Parathyroid adenoma (tissue), 2 donors: Measurements from ENCODE around the gene CAMKMT.

ENCODE experiments used
- H2AFZ ChIP-seq: fragments of 300-600 bp; sonication (generic); one replicate; pipeline ENCODE4 v1.7.0; 2017; ENCODE audit warnings: antibody characterized with exemption, mild to moderate bottlenecking
- H3K27ac ChIP-seq: fragments of 300-600 bp; sonication (generic); one replicate; pipeline ENCODE4 v1.7.0; 2017
- H3K27me3 ChIP-seq: fragments of 300-600 bp; sonication (generic); one replicate; pipeline ENCODE4 v1.7.0; 2017; ENCODE audit warnings: low read length; ENCODE audit not compliant: control insufficient read depth, insufficient read depth
- H3K36me3 ChIP-seq: fragments of 300-600 bp; sonication (generic); one replicate; pipeline ENCODE4 v1.7.0; 2017; ENCODE audit warnings: low read length; ENCODE audit not compliant: control insufficient read depth, insufficient read depth
- H3K4me1 ChIP-seq: fragments of 300-600 bp; sonication (generic); one replicate; pipeline ENCODE4 v1.7.0; 2017; ENCODE audit warnings: control low read depth
- H3K4me2 ChIP-seq: fragments of 300-600 bp; sonication (generic); one replicate; pipeline ENCODE4 v1.7.0; 2017; ENCODE audit warnings: low read length
- H3K4me3 ChIP-seq: fragments of 300-600 bp; sonication (generic); one replicate; pipeline ENCODE4 v1.7.0; 2017; ENCODE audit warnings: low read depth, low read length
- H3K79me2 ChIP-seq: fragments of 300-600 bp; sonication (generic); one replicate; pipeline ENCODE4 v1.7.0; 2017; ENCODE audit warnings: control low read depth
- H3K9ac ChIP-seq: fragments of 300-600 bp; sonication (generic); one replicate; pipeline ENCODE4 v1.7.0; 2017; ENCODE audit warnings: mild to moderate bottlenecking
- H3K9me3 ChIP-seq: fragments of 300-600 bp; sonication (generic); one replicate; pipeline ENCODE4 v1.7.0; 2017; ENCODE audit warnings: low read length; ENCODE audit not compliant: control insufficient read depth
- TF ChIP-seq, protein P1 (sequence below): fragments of 300-600 bp; sonication (generic); IDR thresholded peaks from one replicate; pipeline ENCODE4 v1.7.0; 2017; ENCODE audit warnings: antibody characterized with exemption, mild to moderate bottlenecking
- donor health status: primary hyperparathyroidism.

CAMKMT gene

DNA sequence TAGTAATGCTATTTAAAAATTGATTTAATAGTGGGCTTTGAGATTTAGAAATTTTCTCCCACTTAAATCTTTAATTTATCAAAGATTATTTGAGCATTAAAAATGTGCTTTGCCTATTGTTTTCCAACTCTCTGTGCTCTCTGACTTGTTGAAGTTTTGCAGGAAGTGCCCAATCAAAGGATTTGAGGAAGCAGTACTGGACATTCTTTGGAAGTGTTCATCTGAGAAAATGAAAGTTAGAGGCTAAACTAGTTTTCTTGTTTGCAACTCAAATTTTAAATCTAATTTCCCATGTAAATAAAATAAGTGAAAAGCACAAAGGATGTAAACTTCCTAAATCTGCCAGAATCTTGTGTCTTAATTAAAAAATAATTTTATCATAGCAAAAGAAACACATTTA lies 89.1 kb downstream of the CAMKMT start:
- Histone ChIP-seq H3K79me2 (no peaks in the 10 kb centered on the region), H3K27ac (no peak overlapping the region), H3K4me3 (no peak overlapping the region), H2AFZ (no peak overlapping the region), H3K27me3 (no peaks in the 10 kb centered on the region), H3K4me2 (no peak overlapping the region), H3K9me3 (no peaks in the 10 kb centered on the region), H3K9ac (no peak overlapping the region), H3K4me1 (no peaks in the 10 kb centered on the region), H3K36me3 (no peaks in the 10 kb centered on the region)
- TF ChIP-seq, protein P1, sequence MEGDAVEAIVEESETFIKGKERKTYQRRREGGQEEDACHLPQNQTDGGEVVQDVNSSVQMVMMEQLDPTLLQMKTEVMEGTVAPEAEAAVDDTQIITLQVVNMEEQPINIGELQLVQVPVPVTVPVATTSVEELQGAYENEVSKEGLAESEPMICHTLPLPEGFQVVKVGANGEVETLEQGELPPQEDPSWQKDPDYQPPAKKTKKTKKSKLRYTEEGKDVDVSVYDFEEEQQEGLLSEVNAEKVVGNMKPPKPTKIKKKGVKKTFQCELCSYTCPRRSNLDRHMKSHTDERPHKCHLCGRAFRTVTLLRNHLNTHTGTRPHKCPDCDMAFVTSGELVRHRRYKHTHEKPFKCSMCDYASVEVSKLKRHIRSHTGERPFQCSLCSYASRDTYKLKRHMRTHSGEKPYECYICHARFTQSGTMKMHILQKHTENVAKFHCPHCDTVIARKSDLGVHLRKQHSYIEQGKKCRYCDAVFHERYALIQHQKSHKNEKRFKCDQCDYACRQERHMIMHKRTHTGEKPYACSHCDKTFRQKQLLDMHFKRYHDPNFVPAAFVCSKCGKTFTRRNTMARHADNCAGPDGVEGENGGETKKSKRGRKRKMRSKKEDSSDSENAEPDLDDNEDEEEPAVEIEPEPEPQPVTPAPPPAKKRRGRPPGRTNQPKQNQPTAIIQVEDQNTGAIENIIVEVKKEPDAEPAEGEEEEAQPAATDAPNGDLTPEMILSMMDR, result no peak

DNA sequence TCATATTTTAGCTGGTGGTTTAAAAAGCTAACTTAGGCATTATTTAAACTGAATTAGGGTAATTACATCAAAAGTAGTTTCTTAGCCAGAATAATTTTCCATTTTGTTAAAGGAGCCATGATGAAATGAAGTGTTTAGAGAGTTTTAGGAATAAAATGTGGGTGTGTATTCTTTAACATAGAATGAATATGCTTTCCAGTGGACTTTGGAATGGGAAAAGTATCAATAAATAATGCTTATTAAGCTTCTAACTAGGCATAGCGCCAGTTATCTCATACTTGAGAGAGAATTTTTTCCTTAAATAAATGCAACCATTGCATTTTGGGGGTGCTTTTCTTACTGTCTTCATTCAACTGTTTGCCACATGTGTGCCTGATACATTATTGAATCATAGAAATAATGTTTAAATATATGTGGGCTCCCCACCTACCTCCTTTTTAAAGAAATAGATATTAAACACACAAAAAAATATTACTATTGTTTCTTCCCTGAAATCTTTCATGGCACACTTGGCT lies 90.4 kb downstream of the CAMKMT start:
- no peak overlapping the region for H3K4me2 ChIP-seq
- no peaks in the 10 kb centered on the region for H3K4me1 ChIP-seq

DNA sequence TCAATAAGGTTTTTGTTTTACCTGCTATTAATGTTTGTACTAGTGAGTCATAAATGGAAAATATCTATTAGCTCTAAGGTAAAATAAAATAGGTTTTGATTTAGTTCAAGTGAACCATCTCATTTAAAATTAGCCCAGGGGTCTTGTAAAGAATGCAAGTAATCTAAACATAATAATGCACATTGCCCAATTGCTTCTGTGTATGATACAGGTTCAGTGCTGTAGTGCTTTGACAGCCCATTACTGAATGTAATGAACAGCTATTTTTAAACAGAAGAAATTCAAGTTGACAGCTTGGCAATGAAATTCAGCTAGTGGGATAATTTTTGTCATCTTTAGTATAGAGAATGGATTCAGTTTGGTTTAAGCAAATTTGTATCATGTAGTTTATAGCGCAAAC lies 91.5 kb downstream of the CAMKMT start:
- TF ChIP-seq, protein P1, result no peak

More for the DNA sequence above, 90.4 kb downstream of the CAMKMT start:
- Histone ChIP-seq H3K36me3 (no peaks in the 10 kb centered on the region), H3K4me3 (no peak overlapping the region), H3K27ac (no peak overlapping the region), H3K79me2 (no peaks in the 10 kb centered on the region), H3K27me3 (no peaks in the 10 kb centered on the region), H3K9ac (no peak overlapping the region), H2AFZ (no peak overlapping the region), H3K9me3 (no peaks in the 10 kb centered on the region)
- TF ChIP-seq, protein P1, result no peak

DNA sequence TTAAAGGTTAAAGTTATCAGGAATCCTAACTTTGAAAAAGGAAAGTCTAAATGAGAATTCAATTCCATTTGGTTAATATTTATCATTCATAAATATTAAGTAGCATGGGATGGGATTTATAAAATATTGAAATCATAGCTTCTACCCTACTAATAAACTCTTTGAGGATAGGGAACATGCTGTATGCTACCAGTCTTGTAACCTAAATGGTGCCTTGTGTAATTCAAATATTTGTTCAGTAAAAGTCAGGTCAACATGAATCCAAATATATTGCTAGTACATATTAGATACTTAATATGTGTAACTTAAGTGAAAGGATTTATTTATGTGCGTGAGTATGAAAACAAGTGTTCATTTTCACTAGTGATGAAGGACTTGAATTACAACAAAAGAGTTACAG lies 94.1 kb downstream of the CAMKMT start:
- Histone ChIP-seq H3K9ac (no peak overlapping the region), H3K9me3 (no peaks in the 10 kb centered on the region), H2AFZ (no peak overlapping the region), H3K36me3 (no peaks in the 10 kb centered on the region), H3K27me3 (no peaks in the 10 kb centered on the region), H3K79me2 (no peaks in the 10 kb centered on the region), H3K27ac (no peak overlapping the region), H3K4me2 (no peak overlapping the region), H3K4me1 (no peaks in the 10 kb centered on the region), H3K4me3 (no peak overlapping the region)
- TF ChIP-seq, protein P1, result no peak

More for the DNA sequence above, 91.5 kb downstream of the CAMKMT start:
- Histone ChIP-seq H2AFZ (no peak overlapping the region), H3K4me2 (no peak overlapping the region), H3K4me1 (no peaks in the 10 kb centered on the region), H3K9me3 (no peaks in the 10 kb centered on the region), H3K4me3 (no peak overlapping the region), H3K27me3 (no peaks in the 10 kb centered on the region), H3K36me3 (no peaks in the 10 kb centered on the region), H3K79me2 (no peaks in the 10 kb centered on the region), H3K9ac (no peak overlapping the region), H3K27ac (no peak overlapping the region)

DNA sequence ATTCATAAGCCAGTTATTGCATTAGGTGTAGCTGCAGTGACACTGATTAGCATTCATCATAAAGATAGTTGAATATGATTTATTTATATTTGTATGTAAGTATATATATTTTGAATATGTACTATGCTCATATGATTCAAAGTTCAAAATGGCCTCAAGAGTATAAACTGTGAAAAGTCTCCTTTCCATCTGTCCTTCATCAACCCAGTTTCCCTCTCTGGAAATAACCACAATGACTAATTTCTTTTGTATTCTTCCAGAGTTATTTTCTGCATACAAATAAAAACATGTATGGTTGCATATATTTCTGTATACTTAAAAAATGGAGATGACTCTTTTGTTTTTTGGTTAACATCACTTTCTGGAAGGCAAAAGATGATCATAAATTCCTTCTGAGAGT lies 95.2 kb downstream of the CAMKMT start:
- no peak overlapping the region for H2AFZ ChIP-seq
- no peak overlapping the region for H3K9ac ChIP-seq
- no peaks in the 10 kb centered on the region for H3K4me1 ChIP-seq
- TF ChIP-seq, protein P1, result no peak
- no peaks in the 10 kb centered on the region for H3K79me2 ChIP-seq
- H3K4me2 ChIP-seq, result no peak overlapping the region
- H3K4me3 ChIP-seq, result no peak overlapping the region
- no peaks in the 10 kb centered on the region for H3K9me3 ChIP-seq
- no peak overlapping the region for H3K27ac ChIP-seq
- H3K27me3 ChIP-seq, result no peaks in the 10 kb centered on the region
- no peaks in the 10 kb centered on the region for H3K36me3 ChIP-seq
